SU-DHL-6 (cell line): ENCODE results near the gene JUNB.

Source experiments
- H2AFZ ChIP-seq: fragments of 200-600 bp; sonication (generic); 2 replicates; pipeline ENCODE4 v1.6.1; 2014; ENCODE audit warnings: low read depth, mild to moderate bottlenecking, moderate library complexity, mixed read lengths, antibody characterized with exemption, low read length; ENCODE audit not compliant: severe bottlenecking
- H3F3A ChIP-seq: fragments of 200-600 bp; shearing (Covaris generic); 2 replicates; pipeline ENCODE4 v1.6.0; 2016; ENCODE audit warnings: antibody characterized with exemption, mild to moderate bottlenecking; ENCODE audit not compliant: insufficient read depth
- H3K27ac ChIP-seq: fragments of 200-600 bp; sonication (generic); 2 replicates; pipeline ENCODE4 v1.5.1; 2016; ENCODE audit warnings: low read depth, mild to moderate bottlenecking, low read length, moderate library complexity, mixed read lengths
- H3K27me3 ChIP-seq: fragments of 200-600 bp; sonication (generic), shearing (Covaris generic); 2 replicates; pipeline ENCODE4 v1.6.0; 2014; ENCODE audit warnings: mild to moderate bottlenecking, low read length
- H3K36me3 ChIP-seq: fragments of 200-600 bp; sonication (generic); 2 replicates; pipeline ENCODE4 v1.6.1; 2014; ENCODE audit warnings: mild to moderate bottlenecking, low read length, mixed read lengths
- H3K4me2 ChIP-seq: fragments of 300-600, 200-600 bp; shearing (Covaris generic), sonication (generic); 2 replicates; pipeline ENCODE4 v1.6.0; 2014; ENCODE audit warnings: low read length, low read depth, mild to moderate bottlenecking; ENCODE audit not compliant: poor library complexity, severe bottlenecking
- H3K4me3 ChIP-seq: fragments of 200-600 bp; sonication (generic); 2 replicates; pipeline ENCODE4 v1.5.1; 2014; ENCODE audit warnings: antibody characterized with exemption, low read length, mild to moderate bottlenecking, mixed read lengths; ENCODE audit not compliant: insufficient read depth, poor library complexity, severe bottlenecking
- H3K79me2 ChIP-seq: fragments of 200-600 bp; sonication (generic); 2 replicates; pipeline ENCODE4 v1.6.1; 2014; ENCODE audit warnings: mild to moderate bottlenecking, low read length, moderate library complexity; ENCODE audit not compliant: insufficient read depth
- H3K9ac ChIP-seq: fragments of 200-600 bp; sonication (generic); 2 replicates; pipeline ENCODE4 v1.7.0; 2014; ENCODE audit warnings: mild to moderate bottlenecking, low read length
- H3K9me2 ChIP-seq: fragments of 200-600 bp; sonication (generic); replicated peaks from 2 replicates; pipeline ENCODE4 v1.6.1; 2014; ENCODE audit warnings: low read length; ENCODE audit not compliant: insufficient read depth
- H3K9me3 ChIP-seq: fragments of 200-600 bp; sonication (generic); 2 replicates; pipeline ENCODE4 v1.6.1; 2014; ENCODE audit warnings: low read length, mixed read lengths; ENCODE audit not compliant: insufficient read depth
- H4K20me1 ChIP-seq: fragments of 200-600 bp; sonication (generic); 2 replicates; pipeline ENCODE4 v1.6.1; 2014; ENCODE audit warnings: low read depth, mild to moderate bottlenecking, antibody characterized with exemption, low read length, moderate library complexity, mixed read lengths
- CTCF ChIP-seq: fragments of 200-600 bp; sonication (generic); IDR thresholded peaks from one replicate; pipeline ENCODE4 v1.5.1; 2017; ENCODE audit warnings: antibody characterized with exemption, mild to moderate bottlenecking, low read length, moderate library complexity; ENCODE audit not compliant: insufficient read depth, poor library complexity, severe bottlenecking
- EZH2phosphoT487 ChIP-seq: fragments of 200-600 bp; sonication (generic), shearing (Covaris generic); conservative IDR thresholded peaks from 2 replicates; pipeline ENCODE4 v1.6.1; 2018; ENCODE audit warnings: mild to moderate bottlenecking, antibody characterized with exemption, low read length, moderate library complexity, mixed read lengths

The JUNB gene

GRCh38 chr19:12772323-12772722 is 19.0 kb upstream of the JUNB start:
- Histone ChIP-seq H3K4me2 (no peak overlapping the region), H3K27ac (no peak overlapping the region), H3K9ac (no peak overlapping the region), H3K27me3 (no peaks in the 10 kb centered on the region), H3K79me2 (no peaks in the 10 kb centered on the region), H2AFZ (no peak overlapping the region), H4K20me1 (no peaks in the 10 kb centered on the region), H3K36me3 (no peaks in the 10 kb centered on the region), H3K9me3 (no peaks in the 10 kb centered on the region), H3K4me3 (no peak overlapping the region), H3F3A (no peaks in the 10 kb centered on the region), H3K9me2 (no peaks in the 10 kb centered on the region)
- TF ChIP-seq EZH2phosphoT487 = no peak
- no peak for TF ChIP-seq CTCF

GRCh38 chr19:12773571-12773970 is 17.7 kb upstream of the JUNB start:
- no peak overlapping the region for H3K27ac ChIP-seq

GRCh38 chr19:12774588-12775555 is 16.4 kb upstream of the JUNB start, which contains the start of gene HOOK2:
TSS of gene HOOK2 (minus strand) at chr19:12775552. CDS start at chr19:12775449, 103 bp downstream.
- no peak for TF ChIP-seq CTCF
- no peak for TF ChIP-seq EZH2phosphoT487
- Histone ChIP-seq H3K36me3 (no peaks in the 10 kb centered on the region), H3K4me3 (peak within 1 kb of the TSS; percentile 63), H3K9me3 (no peaks in the 10 kb centered on the region), H4K20me1 (no peaks in the 10 kb centered on the region), H3K27me3 (no peaks in the 10 kb centered on the region), H2AFZ (peak within 1 kb of the TSS; percentile 78), H3K9ac (peak within 1 kb of the TSS; percentile 53), H3F3A (no peaks in the 10 kb centered on the region), H3K4me2 (peak within 1 kb of the TSS; percentile 67), H3K27ac (no peak within 1 kb of the TSS), H3K9me2 (no peaks in the 10 kb centered on the region), H3K79me2 (no peaks in the 10 kb centered on the region)

More at GRCh38 chr19:12773571-12773970, 17.7 kb upstream of the JUNB start:
- no peaks in the 10 kb centered on the region for H3K9me2 ChIP-seq
- no peaks in the 10 kb centered on the region for H3K79me2 ChIP-seq
- no peaks in the 10 kb centered on the region for H3K9me3 ChIP-seq
- H3K9ac ChIP-seq = no peak overlapping the region
- H4K20me1 ChIP-seq = no peaks in the 10 kb centered on the region
- no peaks in the 10 kb centered on the region for H3K27me3 ChIP-seq
- TF ChIP-seq EZH2phosphoT487 = no peak
- TF ChIP-seq CTCF = peak; percentile 12
- no peak overlapping the region for H3K4me2 ChIP-seq
- H2AFZ ChIP-seq = no peak overlapping the region
- H3K36me3 ChIP-seq = no peaks in the 10 kb centered on the region
- H3K4me3 ChIP-seq = no peak overlapping the region
- H3F3A ChIP-seq = no peaks in the 10 kb centered on the region
